Measurements from ENCODE around the gene NFXL1. TPM values are rescaled to one million over a fixed set of nuclear protein-coding genes. Genes with fewer than 3 reads are reported as not detected.

Gene NFXL1
- 1 to 10 TPM; 3.4 to 6.3 (median 5.1) TPM for total RNA-seq
- 1 to 10 TPM; 2.3 to 3.9 TPM for polyA plus RNA-seq
- long read RNA-seq, donor 1, partial matches to known transcripts = 2 of 6 reads
- long read RNA-seq, donor 1, other reads (novel, unspliced or antisense) = 3 of 6 reads
- long read RNA-seq, donor 2, partial matches to known transcripts = 0 of 13 reads
- long read RNA-seq, donor 2, other reads (novel, unspliced or antisense) = 9 of 13 reads
- long read RNA-seq, donor 3, partial matches to known transcripts = 5 of 7 reads
- long read RNA-seq, donor 3, other reads (novel, unspliced or antisense) = 1 of 7 reads

DNA sequence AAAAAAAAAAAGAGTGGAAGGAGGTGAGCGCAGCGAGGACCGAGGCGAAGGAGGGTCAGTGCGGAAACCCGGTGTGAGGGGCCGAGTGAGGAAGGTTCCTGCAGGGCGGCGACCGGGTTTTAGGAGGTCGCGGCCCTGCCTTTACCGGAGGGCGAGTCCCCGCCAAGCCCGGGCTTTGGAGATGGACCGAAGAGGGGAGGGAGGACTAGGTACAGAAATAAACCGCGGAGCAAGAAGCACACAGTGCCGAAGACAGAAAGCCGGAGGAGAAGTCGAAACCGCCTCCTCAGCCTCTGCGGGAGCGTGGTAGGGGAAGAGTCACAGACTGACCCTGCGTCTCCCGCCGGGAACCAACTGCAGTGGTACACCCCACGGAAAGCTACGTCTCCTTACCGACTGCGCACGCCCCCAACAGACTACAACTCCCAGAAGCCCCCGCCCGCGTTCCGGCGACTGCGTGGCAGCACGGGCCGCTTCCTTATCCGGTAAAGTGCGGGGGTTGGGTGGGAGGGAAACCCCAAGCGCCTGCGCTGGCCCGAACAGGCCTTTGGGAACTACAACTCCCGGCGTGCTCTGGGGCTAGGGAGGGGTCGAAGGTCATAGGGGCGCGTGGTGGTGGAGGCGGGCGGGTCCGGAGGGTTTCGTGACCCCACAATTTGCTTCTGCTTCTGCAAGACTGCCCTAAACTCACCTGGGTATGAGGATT, at the start of gene NFXL1:
TSS of gene NFXL1 (minus strand) at position 364 of the 706 bp plus-strand sequence. CDS start 380 bp downstream, outside the sequence.
- peak within 1 kb of the TSS; percentile 82 to 99 (median 94) for H3K4me3 ChIP-seq
- H3K36me3 ChIP-seq = peaks cover 0 to 23% (median 13%) of the 10 kb centered on the region in 9 donors
- H3K27ac ChIP-seq = peak within 1 kb of the TSS in 9 of 10 donors; percentile 70 to 88 (median 82)
- peak; percentile 99 to 100 (median 100) for ATAC-seq
- peak; percentile 97 to 98 for DNase-seq
- intact Hi-C loops (cut with DNase I) = loop anchor here in 2 of 10 donors (5.0 to 10.0 kb wide), 2 partner anchors 47 to 420 kb away; no protein-coding TSS in a partner anchor
- H3K4me1 ChIP-seq = peaks cover 4 to 23% (median 12%) of the 10 kb centered on the region in 9 donors
- H3K27me3 ChIP-seq = no peaks in the 10 kb centered on the region
- H3K9me3 ChIP-seq = peaks cover 0 to 16% (median 0%) of the 10 kb centered on the region in 11 donors
- TF ChIP-seq, protein P1, sequence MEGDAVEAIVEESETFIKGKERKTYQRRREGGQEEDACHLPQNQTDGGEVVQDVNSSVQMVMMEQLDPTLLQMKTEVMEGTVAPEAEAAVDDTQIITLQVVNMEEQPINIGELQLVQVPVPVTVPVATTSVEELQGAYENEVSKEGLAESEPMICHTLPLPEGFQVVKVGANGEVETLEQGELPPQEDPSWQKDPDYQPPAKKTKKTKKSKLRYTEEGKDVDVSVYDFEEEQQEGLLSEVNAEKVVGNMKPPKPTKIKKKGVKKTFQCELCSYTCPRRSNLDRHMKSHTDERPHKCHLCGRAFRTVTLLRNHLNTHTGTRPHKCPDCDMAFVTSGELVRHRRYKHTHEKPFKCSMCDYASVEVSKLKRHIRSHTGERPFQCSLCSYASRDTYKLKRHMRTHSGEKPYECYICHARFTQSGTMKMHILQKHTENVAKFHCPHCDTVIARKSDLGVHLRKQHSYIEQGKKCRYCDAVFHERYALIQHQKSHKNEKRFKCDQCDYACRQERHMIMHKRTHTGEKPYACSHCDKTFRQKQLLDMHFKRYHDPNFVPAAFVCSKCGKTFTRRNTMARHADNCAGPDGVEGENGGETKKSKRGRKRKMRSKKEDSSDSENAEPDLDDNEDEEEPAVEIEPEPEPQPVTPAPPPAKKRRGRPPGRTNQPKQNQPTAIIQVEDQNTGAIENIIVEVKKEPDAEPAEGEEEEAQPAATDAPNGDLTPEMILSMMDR (IDR thresholded peaks at IDR 0.05) = no peak
- WGBS, 2 donors = 0% methylated on average over 55 of the region's 55 CpGs

DNA sequence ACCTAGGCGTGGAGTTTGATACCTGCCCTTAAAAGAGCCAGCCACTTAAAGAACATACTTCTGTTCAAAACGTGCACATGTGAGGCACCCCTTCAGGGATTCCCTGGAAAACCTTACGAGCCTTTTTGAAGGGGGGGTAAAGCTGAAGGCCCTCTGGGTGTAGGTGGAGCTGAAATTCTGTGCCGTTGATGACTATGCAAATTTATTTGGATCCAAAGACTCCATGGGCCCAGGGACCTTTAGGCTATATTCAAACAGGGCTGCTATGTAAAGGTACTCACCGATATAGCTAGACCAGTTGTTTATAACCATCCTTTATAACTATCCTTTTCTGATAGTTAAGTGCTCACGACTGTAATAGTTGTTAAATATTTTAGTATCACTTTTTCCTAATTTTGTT, 40.3 kb upstream of the NFXL1 start:
- Histone ChIP-seq H3K9me3 (no peaks in the 10 kb centered on the region), H3K4me1 (no peaks in the 10 kb centered on the region), H3K27ac (no peak overlapping the region), H3K27me3 (no peaks in the 10 kb centered on the region), H3K4me3 (no peak overlapping the region), H3K36me3 (no peaks in the 10 kb centered on the region)
- ATAC-seq (no peak), DNase-seq (no peak)
- TF ChIP-seq, protein P1 (IDR thresholded peaks at IDR 0.05) = no peak
- WGBS, 2 donors = 69 to 78% methylated on average over 6 of the region's 6 CpGs
- intact Hi-C loops (cut with DNase I) = no loop called here

DNA sequence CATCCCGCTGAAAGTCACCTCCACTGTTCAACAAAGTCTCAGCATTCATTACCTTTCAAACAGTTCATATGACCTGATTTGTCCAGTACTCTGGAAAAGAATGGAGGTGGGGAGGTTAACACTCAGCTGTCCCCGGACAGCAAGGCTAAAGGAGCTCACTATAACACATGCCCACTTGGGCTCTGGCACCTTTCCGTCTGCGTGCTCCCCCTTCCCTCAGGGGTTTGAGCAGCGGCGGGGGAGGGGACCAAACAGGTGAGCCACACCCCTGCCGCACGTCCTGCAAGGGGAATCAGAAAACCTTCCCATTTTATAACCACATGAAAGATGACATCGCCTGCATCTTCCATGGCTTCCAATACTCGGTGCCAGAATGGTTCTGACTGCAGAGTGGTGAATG, 39.9 kb upstream of the NFXL1 start:
- Histone ChIP-seq H3K36me3 (no peaks in the 10 kb centered on the region), H3K9me3 (no peaks in the 10 kb centered on the region), H3K4me3 (no peak overlapping the region), H3K4me1 (no peaks in the 10 kb centered on the region), H3K27me3 (no peaks in the 10 kb centered on the region), H3K27ac (no peak overlapping the region)
- TF ChIP-seq, protein P1 (IDR thresholded peaks at IDR 0.05) = no peak
- intact Hi-C loops (cut with DNase I) = no loop called here
- DNase-seq = no peak
- no peak for ATAC-seq
- WGBS, 2 donors = 59 to 63% methylated on average over 10 of the region's 10 CpGs

DNA sequence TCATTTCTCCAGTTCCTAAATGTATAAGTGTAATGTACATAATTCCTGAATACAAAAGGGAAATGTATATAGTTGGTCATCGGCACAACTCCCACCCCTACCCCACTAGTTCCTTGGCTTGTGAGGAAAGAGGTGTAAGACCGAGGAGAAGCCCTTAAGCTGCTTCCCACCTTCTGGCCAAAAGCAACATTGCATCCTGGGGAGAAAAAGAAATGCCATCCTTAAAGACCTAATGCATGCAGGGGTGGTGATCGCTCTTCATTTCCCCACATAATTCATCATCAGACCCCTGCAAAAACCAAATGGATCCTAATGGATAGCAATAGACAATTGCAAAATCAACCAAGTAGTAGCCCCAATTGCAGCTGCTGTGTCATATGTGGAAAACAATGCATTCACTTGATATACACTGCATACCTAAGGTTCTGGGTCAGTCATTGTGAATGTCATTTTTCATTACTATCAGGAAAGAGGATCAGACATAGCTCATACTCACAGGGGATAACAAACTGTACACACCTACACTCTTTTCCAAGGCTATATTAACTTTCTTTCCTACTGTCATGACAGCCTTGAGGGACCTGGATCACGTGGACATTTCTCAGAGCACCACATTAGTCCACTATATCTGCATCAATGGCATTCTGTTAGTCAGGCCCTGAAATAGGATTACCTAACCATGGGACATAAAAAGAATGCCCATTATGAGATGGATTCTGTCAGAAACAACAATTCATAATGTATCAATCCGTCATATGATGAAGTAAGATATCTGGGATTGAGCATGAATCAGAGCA, 31.7 kb upstream of the NFXL1 start:
- no peak for DNase-seq
- no peak for ATAC-seq
- TF ChIP-seq, protein P1 (IDR thresholded peaks at IDR 0.05) = no peak
- intact Hi-C loops (cut with DNase I) = loop anchor here in 1 of 10 donors (10.0 kb wide), 1 partner anchor 59 kb away; no protein-coding TSS in a partner anchor
- Histone ChIP-seq H3K4me1 (no peaks in the 10 kb centered on the region), H3K27ac (no peak overlapping the region), H3K9me3 (no peaks in the 10 kb centered on the region), H3K27me3 (no peaks in the 10 kb centered on the region), H3K36me3 (no peaks in the 10 kb centered on the region), H3K4me3 (no peak overlapping the region)
- 82 to 86% methylated on average over 5 of the region's 5 CpGs for WGBS, 2 donors
